Fibroblast of skin of left quadriceps (primary cell): ENCODE measurements around the gene MAP1S.

Experiments
- DNase-seq, 2 experiments: peaks; one replicate each; pipeline ENCODE4 v3.0.0-alpha.2; 2013; ENCODE audit warnings: low read depth in 2 of 2

MAP1S gene

DNA sequence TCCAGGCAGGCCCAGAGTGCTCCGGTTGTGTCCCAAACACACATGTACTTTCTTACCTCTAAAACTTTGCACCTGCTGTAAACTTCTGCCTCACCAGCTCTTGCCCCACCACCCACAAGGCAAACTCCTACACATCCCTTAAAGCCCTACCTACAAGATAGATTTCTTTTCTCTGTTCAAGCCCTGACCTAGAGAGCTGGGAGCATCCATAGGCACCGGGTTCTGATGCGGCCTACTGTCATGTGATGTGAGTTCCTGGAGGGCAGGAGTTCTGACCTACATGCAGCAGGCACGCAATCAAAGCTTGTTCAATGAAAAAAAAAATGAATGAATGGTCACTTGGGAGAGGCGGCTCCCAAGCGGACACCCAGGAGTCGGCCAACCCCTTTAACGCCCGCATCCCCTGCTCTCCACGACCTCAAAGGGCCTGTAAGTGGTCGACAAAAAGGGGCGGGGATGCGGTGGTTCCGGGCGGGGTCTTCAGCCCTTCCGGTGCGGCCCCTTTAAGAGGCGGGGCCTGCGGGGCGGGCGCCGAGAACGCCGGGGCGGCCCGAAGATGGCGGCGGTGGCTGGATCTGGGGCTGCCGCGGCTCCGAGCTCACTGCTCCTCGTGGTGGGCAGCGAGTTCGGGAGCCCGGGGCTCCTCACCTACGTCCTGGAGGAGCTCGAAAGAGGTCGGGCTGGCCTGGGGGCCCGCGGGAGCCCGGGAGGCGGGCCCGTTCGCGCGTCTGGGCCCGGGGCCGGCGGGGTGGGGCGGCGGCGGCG is at the start of gene MAP1S:
Gene MAP1S (plus strand): TSS at position 534 of the 765 bp plus-strand sequence. CDS start 23 bp downstream, at position 557.
- DNase-seq = no peak

DNA sequence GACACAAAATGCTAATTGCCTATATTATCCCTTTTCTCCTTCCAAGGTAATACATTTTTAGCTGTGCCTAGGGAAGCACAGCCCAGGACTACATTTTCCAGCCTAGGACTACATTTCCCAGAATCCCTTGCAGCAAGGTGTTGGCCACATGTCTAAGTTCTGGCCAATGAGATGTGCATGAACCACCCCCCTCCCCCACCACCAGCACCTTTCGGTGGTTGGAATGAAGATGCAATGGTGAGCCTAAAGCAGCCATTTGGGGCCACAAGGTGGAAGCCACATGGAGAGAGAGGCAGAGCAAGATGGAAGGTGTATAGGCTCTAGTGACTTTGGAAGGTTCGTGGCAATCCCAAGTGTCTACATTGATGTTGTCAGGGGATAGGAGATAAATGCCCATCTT is 47.4 kb upstream of the MAP1S start:
- DNase-seq = no peak

DNA sequence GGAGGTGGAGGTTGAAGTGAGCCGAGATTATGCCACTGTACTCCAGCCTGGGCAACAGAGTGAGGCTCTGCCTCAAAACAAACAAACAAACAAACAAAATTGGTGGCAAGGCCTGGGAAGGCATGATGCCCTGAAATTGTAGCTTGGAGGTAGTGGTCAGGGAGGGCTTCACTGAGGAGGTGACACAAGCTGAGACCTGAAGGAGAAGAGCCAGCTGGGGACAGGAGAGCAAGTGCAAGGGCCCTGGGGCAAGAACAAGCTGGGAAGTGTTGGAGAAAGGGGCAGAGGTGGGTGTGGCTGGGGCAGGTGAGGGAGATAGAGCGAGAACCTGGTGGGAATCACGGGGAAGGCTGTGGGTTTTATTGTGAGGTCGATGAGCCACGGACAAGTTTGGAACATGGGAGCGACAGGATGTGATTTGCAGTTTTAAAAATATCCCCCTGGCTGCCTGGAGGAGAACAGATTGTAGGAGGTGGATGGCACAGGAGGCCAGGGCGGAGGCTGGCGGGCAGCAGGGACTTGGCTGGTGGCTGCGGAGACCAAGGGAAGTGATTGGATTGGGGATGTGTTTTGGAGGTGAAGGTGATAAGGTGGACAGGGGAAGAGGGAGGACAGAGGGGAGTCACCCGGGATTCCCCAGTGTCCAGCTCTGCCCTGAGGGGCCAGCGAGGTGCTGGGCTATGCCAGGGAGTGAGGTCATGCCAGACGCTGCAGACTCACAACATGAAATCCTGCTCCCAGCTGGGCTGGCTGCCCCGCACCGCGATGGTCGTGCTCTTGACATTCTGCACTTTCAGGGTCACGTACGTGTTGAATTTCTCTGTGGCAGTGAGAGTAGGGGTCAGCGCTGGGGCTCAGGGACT is 45.1 kb upstream of the MAP1S start:
- no peak for DNase-seq

GRCh38 chr19:17676295-17676694 is 43.0 kb upstream of the MAP1S start:
- DNase-seq = no peak

DNA sequence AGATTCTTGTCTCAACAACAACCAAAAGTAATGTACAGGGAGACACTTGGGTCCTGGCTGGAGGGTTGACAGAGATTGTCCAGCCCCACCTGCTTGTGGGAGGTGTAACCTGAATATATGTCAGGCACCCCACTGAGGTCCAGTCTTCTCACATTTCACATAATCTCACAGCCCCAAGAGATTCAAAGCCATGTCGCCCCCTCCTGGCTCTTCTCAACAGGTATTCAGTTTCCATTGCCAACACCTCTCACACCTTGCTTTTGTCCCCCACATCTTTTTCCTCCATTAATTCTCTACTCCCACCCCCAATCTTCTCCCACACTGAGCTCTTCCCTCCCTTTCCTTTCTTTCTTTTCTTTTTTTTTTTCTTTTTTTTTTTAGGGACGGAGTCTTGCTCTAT is 42.3 kb upstream of the MAP1S start:
- DNase-seq = no peak

GRCh38 chr19:17678836-17679235 is 40.4 kb upstream of the MAP1S start:
- DNase-seq = no peak

GRCh38 chr19:17679526-17680229 is 39.6 kb upstream of the MAP1S start:
- DNase-seq = no peak

GRCh38 chr19:17680230-17680722 is 39.0 kb upstream of the MAP1S start:
- DNase-seq = no peak

- no peak for DNase-seq
Observed at GRCh38 chr19:17681505-17682125, 37.7 kb upstream of the MAP1S start.

DNA sequence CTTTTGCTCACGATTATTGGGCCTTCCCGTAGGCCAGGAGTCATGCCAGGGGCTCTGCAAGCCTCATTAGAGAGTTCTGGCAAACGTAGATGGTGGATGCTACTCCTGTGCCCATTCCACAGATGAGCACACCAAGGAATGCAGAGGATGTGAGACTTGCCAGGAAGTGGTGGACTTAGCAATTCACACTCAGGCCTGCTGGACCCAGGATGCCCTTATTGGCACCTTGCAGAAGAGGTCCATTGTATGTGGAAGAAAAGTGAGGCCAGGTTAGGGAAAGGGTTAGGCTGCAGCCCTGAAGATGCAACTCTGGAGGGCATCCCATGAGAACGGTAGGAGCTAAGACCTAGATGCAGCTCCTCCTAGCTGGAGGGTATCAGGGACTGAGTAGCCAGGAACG is 37.0 kb upstream of the MAP1S start:
- DNase-seq = no peak

GRCh38 chr19:17683078-17683477 is 36.2 kb upstream of the MAP1S start:
- DNase-seq = no peak

DNA sequence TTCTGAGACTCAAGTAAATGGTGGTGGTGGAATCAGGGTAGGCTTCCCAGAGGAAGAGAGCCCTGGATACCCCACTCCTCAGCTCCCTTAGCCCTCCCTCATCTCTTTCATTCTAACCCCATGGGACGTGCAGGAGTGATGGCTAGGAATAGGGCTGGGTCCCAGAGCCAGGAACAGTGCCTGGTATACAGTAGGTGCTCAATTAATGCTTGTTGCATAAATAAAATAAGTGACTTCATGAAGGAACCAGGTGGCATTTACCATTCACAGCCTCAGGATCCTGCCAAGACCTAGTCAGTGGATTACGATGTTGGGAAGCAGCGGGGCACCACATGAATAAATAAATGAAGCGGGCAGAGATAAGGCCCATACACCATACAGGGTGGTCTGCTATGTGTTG is 35.0 kb upstream of the MAP1S start:
- no peak for DNase-seq

DNA sequence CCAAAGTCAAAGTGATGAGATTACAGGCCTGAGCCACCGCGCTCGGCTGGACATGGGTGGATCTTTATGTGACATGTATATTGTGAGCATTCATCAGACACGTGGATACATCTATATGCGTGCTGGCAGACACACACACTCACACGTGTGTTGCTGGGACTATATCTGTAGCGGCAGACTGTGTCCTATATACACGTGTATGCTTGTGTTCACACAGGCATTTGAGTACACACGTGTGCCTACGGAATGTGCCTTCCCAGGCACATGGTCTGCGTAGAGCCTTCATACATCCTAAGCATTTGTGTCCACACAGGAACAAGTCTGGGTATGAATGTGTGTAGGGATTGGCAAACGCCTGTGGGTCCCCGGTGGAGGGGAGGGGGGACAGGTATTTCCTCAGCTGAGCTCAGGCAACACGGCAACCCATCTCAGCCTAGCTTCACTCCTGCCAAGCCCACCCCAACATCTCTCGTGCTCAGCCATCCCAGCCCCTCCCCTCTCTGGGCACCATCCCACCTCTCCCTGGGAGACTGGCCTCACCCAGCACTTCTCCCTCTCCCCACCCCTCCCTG is 33.7 kb upstream of the MAP1S start:
- DNase-seq = no peak

GRCh38 chr19:17686023-17686521 is 33.2 kb upstream of the MAP1S start:
- DNase-seq = no peak

GRCh38 chr19:17686592-17687024 is 32.7 kb upstream of the MAP1S start:
- no peak for DNase-seq

DNA sequence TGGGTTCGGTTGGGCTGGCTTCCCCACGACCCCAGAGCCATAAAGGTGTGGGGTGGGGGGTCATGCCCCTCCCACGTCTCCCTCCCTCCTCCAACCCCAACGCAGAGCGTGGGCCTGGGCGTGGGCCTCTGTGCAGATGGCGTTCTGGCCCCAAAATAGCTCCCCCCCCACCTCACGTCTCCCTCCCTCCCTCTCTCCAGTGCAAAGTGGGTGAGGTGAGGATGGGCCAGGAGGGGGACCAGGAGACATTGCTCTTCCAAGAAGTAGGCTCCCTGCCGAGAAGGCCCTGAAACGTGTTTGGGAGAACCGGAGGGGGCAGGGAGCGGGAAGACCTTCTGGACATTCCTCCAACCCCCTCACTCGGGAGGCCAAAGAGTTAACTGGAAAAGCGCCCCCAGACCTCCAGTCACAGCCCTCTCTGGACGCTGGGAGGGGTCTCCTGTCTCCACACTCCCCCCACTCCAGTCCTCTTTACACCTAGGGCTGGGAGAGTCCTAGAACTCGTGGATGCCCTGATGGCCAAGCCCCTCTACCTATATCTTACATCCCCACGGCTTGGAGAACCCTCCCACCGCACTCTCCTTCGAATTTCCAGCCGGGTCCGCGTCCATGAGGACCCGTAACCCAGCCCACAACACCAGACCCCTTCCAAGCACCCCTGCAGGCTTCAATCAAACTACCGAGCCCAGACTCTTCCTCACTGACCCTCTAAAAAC is 32.0 kb upstream of the MAP1S start:
- no peak for DNase-seq

DNA sequence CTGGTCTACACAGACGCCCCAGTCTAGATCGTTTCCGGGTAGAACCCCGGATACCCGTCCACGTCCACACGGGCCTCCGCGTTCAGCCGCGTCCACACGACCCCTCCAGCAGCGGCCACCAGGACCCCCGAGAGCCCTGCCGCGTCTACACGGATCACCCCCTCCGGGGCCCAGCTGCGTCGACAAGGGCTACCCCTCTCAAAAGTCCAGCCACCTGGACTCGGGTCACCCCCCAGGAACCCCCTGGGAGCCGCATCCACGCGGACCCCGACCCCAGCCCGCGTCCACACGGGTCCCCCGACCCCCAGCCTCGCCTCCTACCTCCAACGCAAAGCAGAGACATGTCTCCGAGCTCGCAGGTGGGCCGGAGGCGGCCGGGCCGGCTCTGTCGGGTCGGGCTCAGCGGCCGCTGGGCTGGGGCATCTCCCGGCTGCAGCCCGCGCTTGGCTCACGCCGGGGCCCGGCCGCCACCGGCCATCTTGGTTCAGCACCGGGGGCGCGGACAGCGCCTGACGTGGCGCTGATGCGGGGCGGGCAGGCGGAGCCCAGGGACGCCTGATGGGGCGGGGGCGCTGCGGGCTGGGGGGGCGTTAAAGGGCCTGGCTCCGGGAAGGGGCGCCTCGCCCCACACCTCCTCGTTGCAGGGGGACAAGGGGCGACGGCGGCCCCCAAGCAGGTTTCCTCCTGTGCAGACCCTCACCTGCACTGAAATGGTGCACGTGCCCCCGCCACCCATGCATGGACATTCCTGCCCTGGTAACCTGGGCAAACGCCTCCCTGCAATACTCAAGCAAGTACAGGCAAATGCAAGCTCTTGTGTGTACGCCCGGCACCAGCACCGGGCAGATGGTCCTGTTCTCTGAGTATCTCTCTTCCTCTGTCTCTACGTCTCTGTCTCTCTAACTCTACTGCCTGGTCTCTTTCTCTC is 31.2 kb upstream of the MAP1S start, which contains the start of gene UNC13A:
Gene UNC13A (minus strand): TSS at position 498 of the 928 bp plus-strand sequence. CDS start 155 bp downstream, at position 343.
- DNase-seq = peak in 1 of 2 experiments; percentile 6

DNA sequence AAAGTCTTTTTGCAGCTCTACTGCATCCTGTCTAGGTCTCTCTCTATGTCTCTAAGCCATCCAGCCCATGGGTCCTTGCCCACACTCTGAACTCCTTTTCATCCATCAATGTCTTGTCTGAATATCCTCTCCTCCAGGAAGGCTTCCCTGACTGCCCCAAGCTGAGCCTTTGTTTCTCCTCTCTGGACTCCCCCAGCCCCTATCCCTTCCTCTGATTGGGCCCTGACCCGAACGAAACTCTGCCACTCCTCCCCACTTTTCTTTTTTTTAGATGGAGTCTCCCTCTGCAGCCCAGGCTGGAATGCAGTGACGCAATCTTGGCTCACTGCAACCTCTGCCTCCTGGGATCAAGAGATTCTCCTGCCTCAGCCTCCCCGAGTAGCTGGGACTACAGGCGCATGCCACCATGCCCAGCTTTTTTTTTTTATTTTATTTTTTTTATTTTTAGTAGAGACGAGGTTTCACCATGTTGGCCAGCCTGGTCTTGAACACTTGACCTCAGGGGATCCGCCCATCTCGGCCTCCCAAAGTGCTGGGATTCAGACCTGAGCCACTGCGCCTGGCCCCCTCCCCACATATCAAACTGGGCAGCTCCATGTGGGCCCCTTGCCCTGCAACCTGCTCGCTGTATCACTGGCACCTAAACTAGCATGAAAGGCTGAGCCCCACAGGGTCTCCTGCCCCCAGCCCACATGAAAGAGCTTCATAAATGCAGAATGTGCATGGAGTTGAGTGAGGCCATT is 30.3 kb upstream of the MAP1S start:
- no peak for DNase-seq
